GM19025 (cell line): ENCODE results near the gene GNG10.
"Not testable (repeated sequence)": the region's sequence is repeated elsewhere in the genome, so short reads cannot be mapped to it uniquely, and the experiment has no call there.

Experiments
- ATAC-seq: cut with Tn5 transposase; IDR thresholded peaks from one replicate; pipeline ENCODE4 v1.9.1; 2021; ENCODE audit warnings: mild to moderate bottlenecking, low read depth, moderate library complexity; ENCODE audit not compliant: unreplicated experiment

The GNG10 gene

GRCh38 chr9:111661150-111661801, at the start of gene GNG10:
Gene GNG10, plus strand, starts transcription at chr9:111661605. Its CDS starts 30 bp downstream, at chr9:111661635.
- ATAC-seq = peak; percentile 92

- no peak for ATAC-seq
These were observed 47.9 kb upstream of the GNG10 start for GRCh38 chr9:111613436-111614040.

GRCh38 chr9:111615928-111616327, 45.5 kb upstream of the GNG10 start:
- no peak for ATAC-seq

- not testable (repeated sequence) for ATAC-seq
These were observed 44.1 kb upstream of the GNG10 start for GRCh38 chr9:111617349-111617748.

- no peak for ATAC-seq
These were observed 39.4 kb upstream of the GNG10 start for GRCh38 chr9:111621895-111622480.

GRCh38 chr9:111622626-111623025, 38.8 kb upstream of the GNG10 start:
- no peak for ATAC-seq

- ATAC-seq = no peak
These were observed 34.0 kb upstream of the GNG10 start for GRCh38 chr9:111627260-111627963.

GRCh38 chr9:111628411-111628810, 33.0 kb upstream of the GNG10 start:
- ATAC-seq = no peak

- peak; percentile 9 for ATAC-seq
These were observed 31.0 kb upstream of the GNG10 start for GRCh38 chr9:111630182-111630963.

- no peak for ATAC-seq
These were observed 30.5 kb upstream of the GNG10 start for GRCh38 chr9:111630964-111631213.

- ATAC-seq = peak; percentile 96
These were observed 30.0 kb upstream of the GNG10 start, which contains the start of gene DNAJC25 for GRCh38 chr9:111631214-111631971. Gene DNAJC25, plus strand, starts transcription at chr9:111631334. Its CDS starts 74 bp downstream, at chr9:111631408.

GRCh38 chr9:111632060-111632459, 29.3 kb upstream of the GNG10 start:
- ATAC-seq = no peak

- no peak for ATAC-seq
These were observed 28.6 kb upstream of the GNG10 start for GRCh38 chr9:111632695-111633388.

- no peak for ATAC-seq
These were observed 28.0 kb upstream of the GNG10 start for GRCh38 chr9:111633389-111633736.

- no peak for ATAC-seq
These were observed 26.5 kb upstream of the GNG10 start for GRCh38 chr9:111634860-111635259.

GRCh38 chr9:111637421-111637950, 23.9 kb upstream of the GNG10 start:
- no peak for ATAC-seq

- no peak for ATAC-seq
These were observed 17.1 kb upstream of the GNG10 start for GRCh38 chr9:111644195-111644772.

GRCh38 chr9:111645806-111646205, 15.6 kb upstream of the GNG10 start:
- no peak for ATAC-seq

GRCh38 chr9:111646417-111646816, 15.0 kb upstream of the GNG10 start:
- ATAC-seq = no peak
